ENCODE results near the gene HSPB3.

The HSPB3 gene

GRCh38 chr5:54460181-54460919 is 4.9 kb downstream of the HSPB3 start:
- no peak for TF ChIP-seq POLR2A (IDR thresholded peaks at IDR 0.05; ENCODE audit: extremely low read depth, insufficient read length)
- no peak for TF ChIP-seq CTCF (IDR thresholded peaks at IDR 0.05; ENCODE audit: low read depth, low read length)
- no peak for TF ChIP-seq MYC (IDR thresholded peaks at IDR 0.05; ENCODE audit: low read depth, low read length)
- no peak for TF ChIP-seq MAX (IDR thresholded peaks at IDR 0.05; ENCODE audit: low read depth, low read length)
- H3K4me3 ChIP-seq (ENCODE audit: low read depth, low read length) = no peak overlapping the region
- DNase-seq (ENCODE audit: low read depth) = no peak

GRCh38 chr5:54462281-54462680 is 6.8 kb downstream of the HSPB3 start:
- TF ChIP-seq CTCF (IDR thresholded peaks at IDR 0.05; ENCODE audit: low read depth, low read length) (no peak), POLR2A (IDR thresholded peaks at IDR 0.05; ENCODE audit: extremely low read depth, insufficient read length) (no peak), MYC (IDR thresholded peaks at IDR 0.05; ENCODE audit: low read depth, low read length) (no peak), MAX (IDR thresholded peaks at IDR 0.05; ENCODE audit: low read depth, low read length) (no peak)
- H3K4me3 ChIP-seq (ENCODE audit: low read depth, low read length) = no peak overlapping the region
- no peak for DNase-seq (ENCODE audit: low read depth)

GRCh38 chr5:54463713-54464112 is 8.2 kb downstream of the HSPB3 start:
- TF ChIP-seq MAX (IDR thresholded peaks at IDR 0.05; ENCODE audit: low read depth, low read length) (no peak), MYC (IDR thresholded peaks at IDR 0.05; ENCODE audit: low read depth, low read length) (no peak), CTCF (IDR thresholded peaks at IDR 0.05; ENCODE audit: low read depth, low read length) (no peak), POLR2A (IDR thresholded peaks at IDR 0.05; ENCODE audit: extremely low read depth, insufficient read length) (no peak)
- H3K4me3 ChIP-seq (ENCODE audit: low read depth, low read length) = no peak overlapping the region

GRCh38 chr5:54469622-54470021 is 14.1 kb downstream of the HSPB3 start:
- H3K4me3 ChIP-seq (ENCODE audit: low read depth, low read length) = no peak overlapping the region
- no peak for TF ChIP-seq MAX (IDR thresholded peaks at IDR 0.05; ENCODE audit: low read depth, low read length)
- no peak for TF ChIP-seq POLR2A (IDR thresholded peaks at IDR 0.05; ENCODE audit: extremely low read depth, insufficient read length)
- no peak for TF ChIP-seq CTCF (IDR thresholded peaks at IDR 0.05; ENCODE audit: low read depth, low read length)
- no peak for TF ChIP-seq MYC (IDR thresholded peaks at IDR 0.05; ENCODE audit: low read depth, low read length)
- DNase-seq (ENCODE audit: low read depth) = peak; percentile 18

More at GRCh38 chr5:54463713-54464112, 8.2 kb downstream of the HSPB3 start:
- DNase-seq (ENCODE audit: low read depth) = no peak

GRCh38 chr5:54470128-54470527 is 14.6 kb downstream of the HSPB3 start:
- TF ChIP-seq MYC (IDR thresholded peaks at IDR 0.05; ENCODE audit: low read depth, low read length) = no peak
- TF ChIP-seq MAX (IDR thresholded peaks at IDR 0.05; ENCODE audit: low read depth, low read length) = no peak
- TF ChIP-seq POLR2A (IDR thresholded peaks at IDR 0.05; ENCODE audit: extremely low read depth, insufficient read length) = no peak
- no peak for TF ChIP-seq CTCF (IDR thresholded peaks at IDR 0.05; ENCODE audit: low read depth, low read length)
- DNase-seq (ENCODE audit: low read depth) = no peak
- H3K4me3 ChIP-seq (ENCODE audit: low read depth, low read length) = no peak overlapping the region
